ENCODE measurements around the gene CCR5AS.

- TF ChIP-seq CTCF (IDR thresholded peaks at IDR 0.05): no peak
- TF ChIP-seq POLR2A (IDR thresholded peaks at IDR 0.05): no peak
- no peak for TF ChIP-seq POLR2AphosphoS5 (IDR thresholded peaks at IDR 0.05)
These were observed 40.5 kb upstream of the CCR5AS start for GRCh38 chr3:46447228-46447985.

Measured in prostate gland (tissue), 2 donors.